C4-2B (cell line): ENCODE results near the gene CFAP161.

ENCODE experiments used
- CTCF ChIP-seq: fragments of 450-650 bp; conservative IDR thresholded peaks from 2 replicates; pipeline ENCODE4 v1.5.1; 2017; ENCODE audit warnings: mild to moderate bottlenecking
- ZFX ChIP-seq: fragments of 450-650 bp; IDR thresholded peaks from 2 replicates; pipeline ENCODE4 v1.6.1; 2017

- TF ChIP-seq CTCF (no peak), ZFX (no peak)
These were observed 48.2 kb upstream of the CFAP161 start for GRCh38 chr15:81085898-81086297.
